ENCODE measurements around the gene GRK5.

GRK5 gene

DNA sequence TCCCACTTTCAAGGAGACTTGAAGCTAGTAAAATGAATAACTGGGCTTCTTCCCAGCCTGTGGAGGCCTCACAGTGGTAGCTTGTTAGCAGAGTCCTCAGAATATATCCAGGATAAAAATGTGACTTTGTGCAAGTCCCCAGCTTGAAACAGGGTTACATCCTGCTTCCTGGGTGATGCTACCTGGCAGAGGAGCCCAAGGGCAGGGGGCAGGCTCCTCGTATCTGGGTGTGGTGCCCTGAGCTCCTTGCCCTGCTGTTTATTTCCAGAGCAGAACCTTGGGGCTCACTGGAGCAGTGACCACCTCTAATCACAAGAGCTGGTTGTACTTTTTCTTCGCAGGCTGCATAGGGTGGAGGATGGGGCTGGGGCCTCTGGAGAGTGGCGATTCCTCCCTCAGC lies 94.8 kb downstream of the GRK5 start:
- FAIRE-seq, result no peak

DNA sequence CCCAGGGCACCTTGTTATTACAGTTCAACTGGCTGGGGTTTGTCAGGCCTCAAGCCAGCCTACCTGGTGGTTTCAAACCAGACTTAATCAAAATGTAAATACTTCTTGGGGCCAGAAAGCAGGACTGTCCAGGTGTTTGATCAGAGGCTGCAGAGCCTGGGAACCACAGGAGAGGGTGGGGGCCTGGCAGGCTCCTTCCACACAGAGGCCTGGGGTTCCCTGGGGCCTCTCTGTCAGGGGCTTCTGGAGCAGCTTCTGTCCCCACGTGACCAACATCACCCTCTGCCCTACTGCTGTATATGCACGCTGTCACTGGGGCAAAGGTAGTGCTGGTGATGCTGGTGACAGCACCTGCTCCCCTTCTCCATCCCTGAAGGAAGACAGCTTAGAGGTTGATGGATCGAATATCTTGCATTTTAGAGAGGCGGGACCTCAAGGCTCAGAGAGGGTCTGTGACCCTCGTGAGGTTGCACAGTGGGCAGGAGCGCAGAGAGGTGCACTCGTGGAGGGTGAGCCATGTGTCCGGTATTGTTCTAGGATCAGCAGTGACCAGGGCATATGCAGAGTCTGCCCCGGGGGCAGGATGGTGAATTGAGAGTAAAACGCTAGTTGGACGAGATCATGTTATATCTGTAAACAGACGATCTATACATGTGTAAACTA lies 95.4 kb downstream of the GRK5 start:
- no peak for FAIRE-seq

DNA sequence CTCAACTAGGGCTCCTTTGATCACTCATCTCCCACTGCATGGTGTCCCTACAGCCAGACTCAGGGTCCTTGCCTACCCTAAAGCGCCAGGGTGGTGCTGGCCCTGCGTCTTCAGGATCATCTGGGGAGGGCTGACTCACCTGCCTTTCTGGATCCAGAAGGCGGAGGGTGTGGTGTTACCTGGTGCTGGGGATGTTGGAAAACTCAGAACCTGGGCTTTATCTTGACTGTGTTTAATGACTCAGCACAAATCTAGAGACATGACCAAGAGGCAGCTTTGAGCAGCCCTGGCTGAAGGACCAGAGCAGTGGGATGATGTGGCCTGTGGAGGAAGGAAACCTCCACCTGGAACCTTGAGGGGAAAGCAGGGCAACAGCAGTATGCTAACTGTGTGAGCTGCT lies 96.5 kb downstream of the GRK5 start:
- no peak for FAIRE-seq

DNA sequence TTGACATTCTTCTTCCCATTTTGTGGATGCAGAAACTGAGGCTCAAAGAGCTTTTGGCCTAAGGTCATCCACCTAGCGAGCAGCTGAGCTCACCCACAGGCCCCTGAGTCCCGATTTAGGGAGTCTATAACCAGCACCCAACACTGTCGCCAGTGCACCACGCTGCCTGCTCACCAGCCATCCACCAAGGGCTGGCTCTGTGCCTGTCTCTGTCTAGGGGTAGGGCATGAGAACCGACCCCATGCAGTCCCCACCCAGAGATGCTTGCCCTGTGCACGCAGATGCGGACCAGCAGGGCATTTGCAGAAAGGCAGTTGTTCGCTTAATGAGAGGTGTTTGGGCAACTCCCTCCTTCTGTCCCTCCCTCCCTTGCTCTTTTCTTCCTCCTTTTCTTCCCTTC lies 97.2 kb downstream of the GRK5 start:
- FAIRE-seq, result no peak

DNA sequence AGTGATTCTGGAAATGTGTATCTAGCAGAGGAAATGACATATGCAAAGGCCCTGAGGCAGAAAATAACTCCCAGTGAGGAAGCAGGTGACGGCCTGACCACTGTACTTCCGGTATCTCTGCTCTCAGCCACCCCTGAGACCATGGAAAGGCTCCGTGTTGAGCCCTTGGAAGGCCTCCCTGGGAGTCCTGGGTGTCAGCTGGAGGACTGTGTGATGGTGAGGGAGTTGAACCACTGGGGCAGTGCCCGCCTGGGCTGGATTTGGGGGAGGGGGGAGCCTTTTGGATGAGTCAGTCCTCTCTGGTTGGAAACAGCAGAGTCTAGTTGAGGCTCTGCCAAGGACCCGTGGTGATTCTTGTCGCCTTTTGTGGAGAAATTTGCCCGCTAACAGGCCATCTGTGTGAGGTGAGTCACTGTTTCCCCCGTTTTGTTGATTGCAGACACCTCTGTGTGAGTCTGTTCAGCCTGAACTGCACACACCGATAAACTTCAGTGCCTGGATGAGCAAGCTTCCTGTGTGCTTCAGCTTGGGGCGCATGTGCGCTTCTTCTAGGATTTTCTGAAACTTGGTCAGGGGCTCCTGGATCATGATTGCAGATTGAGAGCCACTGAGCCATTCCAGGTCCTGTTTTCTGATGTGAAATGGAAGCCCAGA lies 98.6 kb downstream of the GRK5 start:
- FAIRE-seq, result no peak

DNA sequence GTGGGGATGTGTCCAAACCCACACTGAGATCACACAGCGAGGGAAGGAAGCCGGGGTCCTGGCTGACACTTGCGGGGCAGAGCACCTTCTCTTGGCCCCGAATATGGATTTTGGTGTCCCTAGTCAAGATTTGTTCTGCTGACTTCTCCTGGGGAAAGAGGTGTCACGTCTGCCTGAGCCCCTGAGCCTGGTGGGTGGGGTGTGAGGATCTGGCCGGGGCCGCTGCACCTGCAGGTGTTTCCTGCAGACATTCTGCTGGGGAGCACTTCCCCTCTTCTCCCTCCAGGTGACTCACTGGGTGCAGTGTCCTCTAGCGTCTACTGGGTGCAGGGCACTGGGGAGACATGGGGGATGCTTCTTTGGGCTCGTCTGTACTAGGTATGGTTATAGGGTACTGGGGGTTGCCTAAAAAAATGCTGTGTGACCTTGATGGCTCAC lies 99.2 kb downstream of the GRK5 start:
- no peak for FAIRE-seq

DNA sequence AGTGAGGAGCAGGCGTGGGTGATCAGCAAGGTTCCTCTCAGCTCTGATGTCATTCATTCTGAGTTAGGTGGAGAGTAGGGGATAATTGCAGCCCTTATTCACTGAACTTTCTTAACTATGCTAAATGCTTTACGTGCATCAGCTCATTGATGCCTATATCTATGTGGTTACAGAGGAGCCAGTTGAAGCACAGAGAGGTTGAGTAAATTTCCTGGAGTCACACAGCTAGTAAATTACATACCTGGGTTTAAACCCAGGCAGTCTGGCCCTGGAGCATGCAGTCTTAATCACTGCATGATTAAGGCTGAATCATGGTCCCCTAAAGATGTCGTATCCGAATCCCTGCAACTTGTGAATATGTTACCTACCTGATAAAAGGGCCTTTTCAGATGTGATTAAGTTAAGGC lies 99.6 kb downstream of the GRK5 start:
- no peak for FAIRE-seq

DNA sequence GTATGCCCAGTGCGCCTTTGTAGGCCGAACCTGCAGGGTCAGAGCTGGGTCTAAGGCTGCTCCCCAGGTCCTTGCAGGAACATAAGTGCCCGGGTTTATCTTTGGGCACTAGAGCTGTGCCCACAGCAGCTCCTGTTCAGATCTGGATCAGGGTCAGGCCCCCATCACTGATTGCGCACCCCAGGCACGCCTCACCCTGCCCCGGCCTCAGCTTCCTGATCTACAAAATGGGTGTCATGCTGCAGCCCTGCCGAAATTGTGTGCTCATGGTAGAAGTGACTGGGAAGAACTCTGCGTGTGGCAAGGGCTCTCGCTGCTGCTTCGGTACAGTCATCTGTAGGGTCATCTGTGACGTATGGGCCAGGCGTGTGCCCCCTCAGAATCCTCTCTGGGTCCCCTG lies 100.7 kb downstream of the GRK5 start:
- FAIRE-seq, result no peak

DNA sequence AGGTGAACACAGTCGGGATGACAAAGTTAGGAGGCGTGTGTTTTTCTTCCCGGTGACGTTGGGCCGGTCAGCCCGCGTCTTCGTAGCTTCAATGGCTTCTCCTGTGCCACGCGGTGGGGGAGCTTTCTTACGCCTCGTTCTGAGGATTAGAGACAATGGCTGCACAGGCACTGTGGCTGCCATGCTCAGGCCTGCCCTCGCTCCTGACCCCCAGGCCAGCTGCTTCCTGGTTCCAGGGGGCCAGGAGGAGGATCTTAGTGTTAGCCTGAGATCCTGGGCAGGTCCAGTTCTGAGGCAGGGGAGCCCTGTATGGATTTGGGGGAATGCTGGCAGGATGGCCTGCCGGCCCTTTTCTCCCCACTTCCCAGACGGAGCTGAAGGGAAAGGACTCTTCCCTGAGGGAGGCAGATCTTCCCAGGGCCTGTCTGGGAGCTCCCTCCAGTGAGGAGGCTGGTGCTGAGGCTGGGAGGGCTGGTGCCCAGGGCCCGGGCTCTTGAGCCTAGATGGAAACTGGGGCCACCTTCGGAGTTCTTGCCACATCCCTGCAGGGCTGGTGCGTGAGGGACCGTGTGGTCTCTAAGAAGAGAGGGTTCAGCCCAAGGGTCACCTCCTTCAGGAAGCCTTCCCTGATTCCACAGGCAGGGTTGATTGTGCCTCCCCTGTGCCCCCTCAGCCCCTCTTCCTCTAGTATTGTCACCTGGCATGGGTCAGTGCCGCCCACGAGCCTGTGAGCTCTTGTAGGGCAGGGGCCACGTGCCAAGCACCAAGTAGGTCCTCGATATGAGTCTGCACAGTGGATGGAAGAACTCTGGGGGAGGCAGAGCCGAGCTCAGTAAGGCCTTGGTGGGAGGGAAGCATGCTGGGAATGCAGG lies 101.4 kb downstream of the GRK5 start:
- FAIRE-seq, result no peak

DNA sequence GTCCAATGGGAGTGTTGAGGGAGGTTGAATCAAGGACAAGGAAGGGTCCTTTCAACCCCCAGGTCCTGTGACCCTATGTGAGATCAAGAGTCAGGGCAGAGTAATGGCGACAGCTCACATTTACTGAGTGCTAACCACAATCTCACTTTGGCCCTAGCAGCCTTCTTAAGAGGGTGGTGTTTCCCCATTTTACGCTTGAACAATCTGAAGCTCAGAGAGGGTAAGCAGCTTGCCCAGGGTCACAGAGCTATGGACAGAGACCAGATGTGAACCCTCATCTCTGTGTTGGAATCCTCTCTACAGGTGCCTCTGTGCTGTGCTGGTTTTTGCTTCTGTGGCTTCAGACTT lies 102.0 kb downstream of the GRK5 start:
- no peak for FAIRE-seq

DNA sequence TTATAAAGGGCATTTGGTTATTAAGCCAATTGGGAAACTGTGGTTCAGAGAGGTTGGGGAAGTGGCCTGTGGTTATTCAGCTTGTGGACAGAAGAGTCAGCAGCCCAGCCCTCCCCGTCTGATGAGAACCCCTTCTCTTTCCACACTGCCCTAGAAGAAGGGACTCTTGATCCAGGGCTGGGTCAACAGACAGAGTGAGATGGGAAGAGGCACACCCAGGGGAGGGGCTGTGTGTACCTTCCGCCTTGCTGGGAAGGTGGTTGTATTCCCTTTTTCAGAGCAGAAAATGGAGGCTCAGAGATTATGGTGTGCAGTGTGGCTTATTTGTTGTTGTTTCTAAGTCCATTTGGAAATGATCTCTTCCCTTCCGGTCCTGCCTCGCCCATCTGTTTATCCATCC lies 103.4 kb downstream of the GRK5 start:
- FAIRE-seq, result no peak

DNA sequence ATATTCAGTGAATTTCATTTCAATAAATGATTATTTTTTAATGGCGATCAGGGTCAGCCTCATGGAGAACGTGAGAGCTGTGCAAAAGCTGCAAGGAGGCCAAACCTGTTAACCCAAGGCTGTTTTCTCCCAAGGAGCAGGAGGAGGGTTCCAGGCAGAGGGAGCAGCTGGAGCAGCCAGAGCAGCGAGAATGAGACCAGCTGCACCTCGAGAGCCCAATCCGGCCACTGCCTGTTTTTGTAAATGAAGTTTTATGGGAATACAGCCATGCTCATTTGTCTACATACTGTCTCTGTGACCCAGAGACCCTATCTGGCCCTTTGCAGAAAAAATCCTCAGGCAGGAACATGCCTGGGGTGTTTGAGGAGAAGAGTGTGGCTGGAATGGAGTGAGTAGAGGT lies 104.9 kb downstream of the GRK5 start:
- FAIRE-seq, result no peak

DNA sequence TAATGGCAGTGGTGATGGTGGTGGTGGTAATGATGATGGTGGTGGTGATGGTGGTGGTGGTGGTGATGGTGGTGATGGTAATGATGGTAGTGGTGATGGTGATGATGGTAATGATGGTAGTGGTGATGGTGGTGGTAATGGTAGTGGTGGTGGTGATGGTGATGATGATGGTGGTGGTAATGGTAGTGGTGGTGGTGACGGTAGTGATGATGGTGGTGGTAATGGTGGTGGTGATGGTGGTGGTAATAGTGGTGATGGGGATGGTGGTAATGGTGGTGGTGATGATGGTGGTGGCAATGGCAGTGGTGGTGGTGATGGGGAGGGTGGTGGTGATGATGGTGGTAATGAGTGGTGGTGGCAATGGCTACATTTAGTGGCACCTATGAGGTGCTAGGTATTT lies 105.7 kb downstream of the GRK5 start:
- no peak for FAIRE-seq

DNA sequence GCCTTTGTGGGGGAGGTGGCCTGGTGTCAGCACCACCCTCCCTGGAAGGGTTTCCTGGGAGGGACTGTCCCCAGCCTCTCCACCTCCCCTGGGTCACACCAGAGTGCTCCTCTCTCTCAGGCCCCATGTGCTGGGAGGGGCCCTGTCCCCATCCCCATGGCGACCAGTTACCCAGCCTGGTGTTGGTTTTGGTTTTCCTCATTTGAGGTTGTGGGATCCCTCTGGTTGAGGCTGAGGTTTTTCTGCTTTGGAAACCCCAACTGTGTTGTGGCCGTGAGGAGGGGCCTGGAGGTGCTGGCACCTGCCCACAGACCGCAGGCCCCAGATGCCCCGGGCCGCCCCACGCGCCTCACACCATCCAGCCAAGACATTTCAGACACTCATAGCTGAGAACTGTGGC lies 106.3 kb downstream of the GRK5 start:
- no peak for FAIRE-seq

DNA sequence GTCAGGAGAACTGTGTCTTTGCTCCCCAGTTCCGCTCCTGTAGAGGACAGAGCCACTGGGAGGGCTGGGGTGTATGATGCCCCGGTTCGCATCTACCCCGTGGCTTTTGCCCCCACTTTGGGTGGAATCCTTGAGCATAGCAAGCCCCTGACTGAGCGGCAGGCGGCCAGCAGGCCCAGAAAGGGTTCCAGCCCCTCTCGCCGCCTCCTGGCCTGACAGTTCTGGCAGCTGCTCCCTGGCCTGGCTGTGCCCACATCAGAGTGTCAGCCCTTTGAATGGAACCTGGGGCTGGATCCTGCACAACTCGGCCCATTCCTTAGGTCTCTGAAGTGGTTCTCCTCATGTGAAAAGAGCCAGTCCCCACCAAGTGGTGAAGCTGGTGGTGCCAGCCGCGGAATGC lies 106.7 kb downstream of the GRK5 start:
- no peak for FAIRE-seq

DNA sequence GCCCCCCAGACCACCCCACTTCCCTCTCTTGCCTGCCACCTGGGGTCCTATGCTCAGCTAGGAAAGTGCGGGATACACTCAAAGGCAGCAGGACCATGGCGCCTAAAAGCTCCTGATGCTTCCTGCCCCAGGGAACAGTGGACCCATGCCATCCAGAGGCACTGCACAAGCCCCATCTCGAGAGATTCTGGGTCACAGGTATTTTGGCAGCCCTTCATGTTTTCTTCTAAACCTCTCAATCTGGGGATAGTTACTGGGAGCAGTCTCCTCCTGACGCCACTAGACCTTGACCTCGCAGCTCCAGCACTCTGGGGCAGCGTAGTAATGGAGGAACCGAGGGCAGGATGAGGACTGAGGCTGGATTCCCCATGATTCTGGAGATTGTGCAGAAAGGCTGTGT lies 107.1 kb downstream of the GRK5 start:
- FAIRE-seq, result no peak

DNA sequence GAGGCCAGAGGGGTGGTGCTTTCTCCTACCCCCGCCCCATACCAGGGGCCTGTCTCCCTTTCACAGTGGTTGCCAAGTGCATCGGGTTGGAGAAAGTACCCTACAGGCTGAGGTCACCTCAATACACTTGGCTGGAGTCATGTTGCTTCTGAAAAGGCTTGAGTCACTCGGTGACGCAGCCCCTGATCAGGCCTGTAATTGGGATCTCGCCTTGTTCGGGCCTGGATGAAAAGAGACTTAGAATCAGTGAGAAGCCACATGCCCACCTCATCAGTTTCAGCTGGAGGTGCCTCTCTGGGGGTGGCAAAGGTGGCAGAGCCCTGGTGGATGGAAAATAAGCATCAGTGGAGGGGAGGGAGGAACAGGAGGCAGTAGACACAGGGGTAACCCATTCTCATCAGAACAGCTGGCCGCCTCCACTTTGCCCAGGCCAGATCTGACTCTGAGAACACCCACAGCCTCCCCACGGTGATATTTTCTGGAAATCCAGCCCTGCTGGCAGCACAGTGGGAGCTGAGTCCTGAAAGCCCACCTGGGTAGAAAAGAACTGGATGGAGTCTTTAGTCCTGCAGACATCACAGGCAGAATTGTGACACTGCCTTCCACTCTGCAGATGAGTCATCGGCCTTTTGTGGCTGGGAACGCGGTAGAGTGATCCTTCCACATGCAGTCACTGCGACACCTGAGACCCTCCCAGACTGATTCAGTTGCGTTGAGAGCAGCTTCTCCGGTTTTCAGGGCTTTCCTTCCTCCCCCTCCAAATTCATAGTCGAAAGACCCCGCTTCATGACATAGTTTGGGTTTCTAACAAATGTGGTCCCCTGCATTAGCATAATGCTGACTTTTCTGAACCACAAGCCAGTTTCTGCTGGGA lies 108.0 kb downstream of the GRK5 start:
- no peak for FAIRE-seq

DNA sequence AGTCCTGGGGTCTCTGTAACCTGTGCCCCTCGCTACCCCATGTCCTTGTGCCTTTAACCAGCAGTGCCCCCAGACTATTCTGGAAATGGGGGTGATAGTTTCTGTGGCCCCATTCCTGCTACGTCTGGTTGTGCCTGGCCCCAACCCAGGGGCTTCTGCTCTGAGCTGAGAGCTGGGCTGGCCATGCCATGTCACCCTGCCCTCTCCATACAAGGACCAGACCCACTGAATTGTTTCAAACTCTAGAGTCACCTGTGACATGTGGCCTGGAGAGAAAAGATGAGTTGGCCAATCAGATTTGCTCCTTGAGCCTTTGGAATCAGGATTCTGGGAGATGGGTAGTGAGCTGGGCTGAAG lies 108.6 kb downstream of the GRK5 start:
- FAIRE-seq, result no peak

DNA sequence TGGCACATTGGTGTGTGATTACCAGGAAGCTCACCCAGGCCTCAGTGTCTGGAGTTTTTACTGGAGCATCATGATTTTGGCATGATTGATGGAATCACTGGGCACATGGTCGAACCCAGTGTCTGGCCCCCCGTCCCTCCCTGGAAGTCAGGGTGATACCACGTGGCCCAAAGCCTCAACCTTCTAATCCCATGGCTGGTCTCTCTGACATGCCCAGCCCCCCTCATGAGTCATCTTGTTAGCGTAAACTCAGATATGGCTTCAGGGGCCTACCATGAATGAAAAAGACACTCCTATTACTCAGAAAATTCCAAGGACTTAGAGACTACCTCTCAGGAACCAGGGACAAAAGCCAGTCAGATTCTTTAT lies 109.3 kb downstream of the GRK5 start:
- FAIRE-seq, result no peak

DNA sequence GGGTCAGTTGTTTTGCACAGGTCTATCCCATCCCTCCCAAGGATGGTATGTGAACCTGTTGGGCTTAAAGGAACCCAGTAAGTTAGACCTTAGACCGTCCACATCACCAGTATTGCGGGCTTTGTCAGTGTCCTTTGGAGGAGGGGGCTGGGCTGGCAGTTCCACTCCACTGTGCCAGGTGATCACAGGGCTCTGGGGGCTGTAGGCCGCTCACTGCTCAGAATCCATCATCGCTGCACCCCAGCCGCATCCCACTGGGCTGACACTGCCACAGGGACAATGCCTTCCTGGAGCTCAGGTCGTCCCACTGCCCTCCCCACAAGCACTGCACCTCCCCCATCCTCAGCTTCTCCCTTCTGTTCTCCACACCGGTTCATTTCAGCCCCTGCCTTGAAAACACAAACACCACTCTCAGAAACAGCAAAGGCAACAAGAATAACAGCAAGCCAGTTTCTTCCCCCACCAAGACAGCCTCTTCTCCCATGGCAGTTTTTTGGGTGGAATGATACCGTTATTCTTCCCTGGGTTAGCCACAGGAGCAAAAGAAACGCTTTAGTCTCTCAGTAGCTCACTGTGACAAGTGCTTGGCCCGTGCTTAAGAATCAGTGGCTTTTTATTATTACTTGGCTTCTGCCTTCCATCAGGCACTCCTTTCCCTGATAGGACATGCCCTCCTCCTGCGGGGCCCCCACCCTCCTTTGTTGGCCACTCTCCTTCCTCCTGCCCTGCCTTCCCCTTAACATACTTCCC lies 111.2 kb downstream of the GRK5 start:
- no peak for FAIRE-seq

DNA sequence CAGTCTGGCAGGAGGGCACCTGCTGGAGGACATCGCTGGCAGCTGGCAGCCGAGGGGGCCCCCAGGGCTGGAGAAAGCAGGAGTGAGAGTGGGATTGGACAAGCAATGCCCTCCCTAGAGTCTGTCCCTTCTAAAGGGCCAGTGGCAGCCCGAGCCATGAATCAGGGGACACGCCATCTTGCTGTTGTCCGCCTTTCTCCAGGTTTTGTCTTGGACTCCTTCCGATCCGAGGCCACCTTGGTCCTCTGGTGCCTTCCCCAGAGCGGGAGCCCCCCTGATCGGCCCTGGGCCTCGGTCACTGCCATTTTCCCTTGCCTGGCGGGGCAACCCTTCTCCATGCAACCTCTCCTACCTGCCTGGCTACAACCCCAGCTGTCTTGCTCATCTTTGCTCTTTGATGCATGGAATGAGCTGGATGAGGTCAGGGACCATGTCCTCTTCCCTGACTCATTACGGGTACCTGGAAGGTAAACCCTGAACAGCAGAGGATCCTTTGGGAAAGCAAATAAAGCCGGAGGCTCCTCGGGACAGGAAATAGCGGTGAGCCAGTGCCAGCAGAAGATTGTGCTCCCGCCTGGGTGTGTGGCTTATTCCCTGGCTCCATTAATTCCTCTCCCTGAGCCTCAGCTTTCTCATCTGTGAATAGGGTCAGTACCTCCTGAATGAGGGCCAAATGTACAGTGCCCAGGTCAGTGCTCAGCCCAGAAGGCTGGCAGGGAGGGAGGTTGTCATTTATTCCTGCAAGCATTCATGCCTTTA lies 112.0 kb downstream of the GRK5 start:
- FAIRE-seq, result no peak

DNA sequence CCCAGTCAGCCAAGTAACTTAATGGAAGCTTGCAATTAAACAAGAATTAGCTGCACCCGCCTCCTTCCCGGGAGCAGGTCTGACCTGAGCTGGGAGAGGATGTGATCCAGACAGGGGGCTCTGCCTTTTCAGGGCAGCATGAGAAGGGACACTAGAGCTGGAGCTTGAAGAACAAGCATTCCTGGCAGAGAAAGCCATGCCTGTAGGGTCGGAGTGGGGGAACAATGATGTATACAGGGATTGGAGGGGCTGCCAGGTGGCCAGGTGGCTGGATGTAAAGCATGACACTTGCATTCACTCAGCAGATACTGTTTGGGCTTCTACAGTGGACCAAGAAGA lies 112.5 kb downstream of the GRK5 start:
- FAIRE-seq, result no peak

All from islet of Langerhans (tissue), 1 donor.